Peyer's patch (tissue), 4 donors: ENCODE measurements around the gene MYF5. TPM values are rescaled to one million over a fixed set of nuclear protein-coding genes. Genes with fewer than 3 reads are reported as not detected.
"Not testable (repeated sequence)": the region's sequence is repeated elsewhere in the genome, so short reads cannot be mapped to it uniquely, and the experiment has no call there.

Experiments used
- DNase-seq, 3 donors: peaks; one replicate each; pipeline ENCODE4 v3.0.0-alpha.2; 2017 to 2019
- H3K27ac ChIP-seq, 4 donors: fragments of 200-600 bp; sonication (generic); one replicate each; pipeline ENCODE4 v1.5.1; 2016 to 2019
- H3K27me3 ChIP-seq, 2 donors: fragments of 200-600 bp; sonication (generic); one replicate each; pipeline ENCODE4 v1.5.1; 2019
- H3K36me3 ChIP-seq, 3 donors: fragments of 200-600 bp; sonication (generic); one replicate each; pipeline ENCODE4 v1.5.1; 2016 to 2019
- H3K4me1 ChIP-seq, 4 donors: fragments of 200-600 bp; sonication (generic); one replicate each; pipeline ENCODE4 v1.5.1; 2016 to 2019
- H3K4me3 ChIP-seq, 4 donors: fragments of 200-600 bp; sonication (generic); 1 replicate in 3 of 4; 2 replicates in 1 of 4; pipeline ENCODE4 v1.5.1; 2016 to 2019; ENCODE audit warnings: mild to moderate bottlenecking in 1 of 4
- H3K9me3 ChIP-seq, 4 donors: fragments of 200-600 bp; sonication (generic); one replicate each; pipeline ENCODE4 v1.5.1; 2016 to 2019; ENCODE audit warnings: mild to moderate bottlenecking in 1 of 4
- POLR2A ChIP-seq, 2 donors: fragments of 450-650 bp; IDR thresholded peaks; one replicate each; pipeline ENCODE4 v1.5.1; 2017; ENCODE audit warnings: antibody characterized with exemption in 2 of 2, mild to moderate bottlenecking in 2 of 2, moderate library complexity in 2 of 2
- total RNA-seq, 4 donors: library from RNA; depleted of rRNA; stranded (reverse); fragments of >200 nt; gene quantifications; one replicate each; pipeline ENCODE4 v1.1.0, GENCODE V29; 2016
- TF ChIP-seq, protein P1 (sequence below), 6 experiments: fragments of 450-650 bp in 4 of 6; fragments of 200-600 bp in 2 of 6; sonication (generic) in 1 of 6; IDR thresholded peaks; one replicate each; pipeline ENCODE4 v1.5.1; 2017 to 2019; ENCODE audit warnings: antibody characterized with exemption in 6 of 6, mild to moderate bottlenecking in 3 of 6, moderate library complexity in 1 of 6

MYF5 gene
- not detected for total RNA-seq

DNA sequence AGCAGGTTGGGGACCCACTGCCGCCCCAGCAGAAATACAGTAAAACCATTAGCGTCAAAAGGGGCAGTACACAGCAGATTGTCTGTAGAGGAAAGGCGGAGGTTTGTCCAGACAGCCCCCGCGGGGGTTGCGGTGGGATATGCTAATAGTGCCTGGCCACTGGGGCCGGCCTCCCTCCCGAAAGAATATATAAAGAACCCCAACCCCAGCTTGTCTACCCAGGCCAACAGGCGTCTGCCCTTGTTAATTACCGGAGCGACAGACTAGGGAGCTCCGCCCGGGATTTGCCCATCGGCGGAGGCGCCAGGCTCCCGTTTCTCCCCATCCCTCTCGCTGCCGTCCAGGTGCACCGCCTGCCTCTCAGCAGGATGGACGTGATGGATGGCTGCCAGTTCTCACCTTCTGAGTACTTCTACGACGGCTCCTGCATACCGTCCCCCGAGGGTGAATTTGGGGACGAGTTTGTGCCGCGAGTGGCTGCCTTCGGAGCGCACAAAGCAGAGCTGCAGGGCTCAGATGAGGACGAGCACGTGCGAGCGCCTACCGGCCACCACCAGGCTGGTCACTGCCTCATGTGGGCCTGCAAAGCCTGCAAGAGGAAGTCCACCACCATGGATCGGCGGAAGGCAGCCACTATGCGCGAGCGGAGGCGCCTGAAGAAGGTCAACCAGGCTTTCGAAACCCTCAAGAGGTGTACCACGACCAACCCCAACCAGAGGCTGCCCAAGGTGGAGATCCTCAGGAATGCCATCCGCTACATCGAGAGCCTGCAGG, at the start of gene MYF5:
MYF5 (plus strand) TSS at position 217 of the 774 bp plus-strand sequence; CDS start at position 369, 152 bp downstream.
- H3K4me1 ChIP-seq, result no peaks in the 10 kb centered on the region
- H3K9me3 ChIP-seq, result no peaks in the 10 kb centered on the region
- peaks cover 0 to 4% of the 10 kb centered on the region in 2 donors for H3K27me3 ChIP-seq
- no peak for TF ChIP-seq POLR2A (IDR thresholded peaks at IDR 0.05)
- TF ChIP-seq, protein P1, sequence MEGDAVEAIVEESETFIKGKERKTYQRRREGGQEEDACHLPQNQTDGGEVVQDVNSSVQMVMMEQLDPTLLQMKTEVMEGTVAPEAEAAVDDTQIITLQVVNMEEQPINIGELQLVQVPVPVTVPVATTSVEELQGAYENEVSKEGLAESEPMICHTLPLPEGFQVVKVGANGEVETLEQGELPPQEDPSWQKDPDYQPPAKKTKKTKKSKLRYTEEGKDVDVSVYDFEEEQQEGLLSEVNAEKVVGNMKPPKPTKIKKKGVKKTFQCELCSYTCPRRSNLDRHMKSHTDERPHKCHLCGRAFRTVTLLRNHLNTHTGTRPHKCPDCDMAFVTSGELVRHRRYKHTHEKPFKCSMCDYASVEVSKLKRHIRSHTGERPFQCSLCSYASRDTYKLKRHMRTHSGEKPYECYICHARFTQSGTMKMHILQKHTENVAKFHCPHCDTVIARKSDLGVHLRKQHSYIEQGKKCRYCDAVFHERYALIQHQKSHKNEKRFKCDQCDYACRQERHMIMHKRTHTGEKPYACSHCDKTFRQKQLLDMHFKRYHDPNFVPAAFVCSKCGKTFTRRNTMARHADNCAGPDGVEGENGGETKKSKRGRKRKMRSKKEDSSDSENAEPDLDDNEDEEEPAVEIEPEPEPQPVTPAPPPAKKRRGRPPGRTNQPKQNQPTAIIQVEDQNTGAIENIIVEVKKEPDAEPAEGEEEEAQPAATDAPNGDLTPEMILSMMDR (IDR thresholded peaks at IDR 0.05), result no peak
- H3K27ac ChIP-seq, result no peak within 1 kb of the TSS
- no peak within 1 kb of the TSS for H3K4me3 ChIP-seq
- no peaks in the 10 kb centered on the region for H3K36me3 ChIP-seq
- DNase-seq, result no peak

DNA sequence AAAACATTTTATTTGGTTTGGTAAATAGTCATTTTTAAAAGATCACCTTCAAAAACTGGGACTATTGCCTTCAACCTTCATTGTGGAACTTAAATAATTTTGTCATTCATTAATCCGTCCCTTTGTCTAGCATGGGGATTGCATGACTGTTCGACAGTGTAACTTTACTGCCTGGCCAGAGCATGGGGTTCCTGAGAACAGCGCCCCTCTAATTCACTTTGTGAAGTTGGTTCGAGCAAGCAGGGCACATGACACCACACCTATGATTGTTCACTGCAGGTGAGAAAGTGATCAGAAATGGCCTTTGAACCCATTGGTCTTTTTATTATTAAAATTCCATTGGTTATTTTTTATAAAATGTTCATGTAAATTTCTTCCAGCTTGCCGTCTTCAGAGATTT, 46.5 kb upstream of the MYF5 start:
- Histone ChIP-seq H3K4me3 (no peak overlapping the region), H3K9me3 (no peaks in the 10 kb centered on the region), H3K4me1 (no peaks in the 10 kb centered on the region), H3K27ac (no peak overlapping the region), H3K27me3 (no peaks in the 10 kb centered on the region), H3K36me3 (no peaks in the 10 kb centered on the region)
- DNase-seq, result no peak
- TF ChIP-seq, protein P1 (IDR thresholded peaks at IDR 0.05), result no peak
- no peak for TF ChIP-seq POLR2A (IDR thresholded peaks at IDR 0.05)

DNA sequence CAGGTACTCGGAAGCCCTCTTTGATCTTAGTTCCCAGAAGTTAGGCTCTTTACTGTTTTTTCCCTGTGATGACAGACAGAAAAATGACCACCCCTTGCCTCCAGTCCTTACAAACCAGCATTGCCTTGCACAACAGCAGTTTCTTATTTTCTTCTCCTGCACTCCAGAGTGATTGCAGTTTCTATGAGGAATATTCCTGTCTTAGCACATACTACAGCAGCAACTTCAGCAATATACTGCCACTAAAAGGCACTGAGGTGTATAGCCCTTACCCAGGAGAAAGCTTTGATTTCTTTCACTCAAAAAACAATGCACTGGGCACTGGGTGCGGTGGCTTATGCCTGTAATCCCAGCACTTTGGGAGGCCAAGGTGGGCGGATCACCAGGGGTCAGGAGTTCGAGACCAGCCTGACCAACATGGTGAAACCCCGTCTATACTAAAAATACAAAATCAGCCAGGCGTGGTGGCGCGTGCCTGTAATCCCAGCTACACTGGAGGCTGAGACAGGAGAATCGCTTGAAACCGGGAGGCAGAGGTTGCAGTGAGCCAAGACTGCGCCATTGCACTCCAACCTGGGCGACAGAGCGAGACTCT, 40.6 kb upstream of the MYF5 start:
- not testable (repeated sequence) for DNase-seq, H3K27ac ChIP-seq, H3K4me3 ChIP-seq, H3K4me1 ChIP-seq, H3K36me3 ChIP-seq, H3K9me3 ChIP-seq, H3K27me3 ChIP-seq

DNA sequence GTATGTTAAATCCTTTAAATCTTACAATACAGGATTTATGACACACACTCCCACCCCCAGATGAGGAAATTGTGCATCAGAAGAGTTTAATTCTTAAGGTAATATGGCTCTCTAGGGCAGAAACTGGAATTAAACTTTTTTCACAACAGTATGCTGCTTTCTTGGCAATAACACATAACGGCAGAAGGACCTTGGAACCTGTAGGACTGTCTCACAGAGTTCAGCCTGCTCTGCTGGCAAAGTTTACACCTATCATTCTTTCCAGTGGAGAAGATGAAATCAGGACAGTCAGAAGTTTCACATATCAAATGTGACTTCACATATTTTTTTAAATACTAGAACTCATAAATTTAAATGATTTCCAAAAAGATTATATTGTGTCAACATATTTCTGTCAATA, 39.9 kb upstream of the MYF5 start:
- Histone ChIP-seq H3K4me1 (no peaks in the 10 kb centered on the region), H3K27ac (no peak overlapping the region), H3K27me3 (no peaks in the 10 kb centered on the region), H3K4me3 (no peak overlapping the region), H3K9me3 (no peaks in the 10 kb centered on the region), H3K36me3 (no peaks in the 10 kb centered on the region)
- TF ChIP-seq, protein P1 (IDR thresholded peaks at IDR 0.05), result no peak
- TF ChIP-seq POLR2A (IDR thresholded peaks at IDR 0.05), result no peak
- no peak for DNase-seq

DNA sequence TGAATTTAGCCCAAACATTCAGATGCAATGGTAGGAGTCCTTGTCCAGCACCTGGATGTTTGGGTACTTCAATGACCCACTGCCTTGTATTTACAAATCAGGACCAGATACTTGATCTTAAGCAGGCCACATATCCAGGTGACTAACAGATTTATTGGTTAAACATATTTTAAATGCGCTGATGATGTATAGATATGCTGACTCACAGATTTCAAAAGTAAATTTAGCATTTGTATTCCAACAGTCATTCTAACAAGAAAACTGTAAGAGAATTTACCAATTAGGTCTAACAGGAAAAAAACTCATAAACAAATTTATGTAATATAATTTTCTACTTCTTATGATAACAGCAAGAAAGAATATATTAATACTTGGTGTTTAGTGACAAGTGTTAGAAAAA, 38.7 kb upstream of the MYF5 start:
- Histone ChIP-seq H3K9me3 (no peaks in the 10 kb centered on the region), H3K27ac (no peak overlapping the region), H3K27me3 (no peaks in the 10 kb centered on the region), H3K36me3 (no peaks in the 10 kb centered on the region), H3K4me3 (no peak overlapping the region), H3K4me1 (no peaks in the 10 kb centered on the region)
- DNase-seq, result no peak
- TF ChIP-seq, protein P1 (IDR thresholded peaks at IDR 0.05), result no peak
- no peak for TF ChIP-seq POLR2A (IDR thresholded peaks at IDR 0.05)

DNA sequence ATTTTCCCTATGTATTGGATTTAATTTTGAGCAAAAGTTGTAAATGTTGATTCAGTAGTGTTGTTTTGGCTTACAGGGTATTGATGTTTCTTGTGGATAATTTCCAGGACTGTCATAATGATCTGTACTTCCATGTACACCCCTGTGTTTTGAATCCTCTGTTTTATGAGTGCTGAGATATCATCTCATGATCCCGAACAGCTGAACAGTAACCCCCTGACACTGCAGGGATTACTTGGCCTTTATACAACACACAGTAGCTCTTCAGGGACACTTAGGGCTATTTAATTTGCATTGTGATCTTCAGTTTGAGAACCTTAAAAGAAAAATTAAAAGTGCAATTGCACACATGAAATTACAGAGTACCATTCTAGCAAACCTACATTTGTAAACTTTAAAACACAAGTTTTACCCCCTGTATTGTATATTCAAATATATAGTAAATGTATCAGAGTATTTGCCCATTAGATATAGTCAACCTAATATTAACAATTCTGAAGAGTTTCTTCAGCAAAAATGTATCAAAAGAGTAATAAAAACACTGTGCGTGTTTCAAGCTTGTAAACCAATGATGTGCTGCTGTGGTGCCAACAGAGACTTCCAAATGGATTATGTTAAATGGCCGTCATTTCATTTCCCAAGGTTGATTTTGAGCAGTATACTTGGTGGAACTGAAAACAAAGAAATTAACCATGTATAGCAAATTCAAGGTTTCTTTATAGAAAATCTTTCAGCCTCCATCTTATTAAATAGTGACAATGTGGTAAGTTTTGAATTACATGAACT, 37.2 kb upstream of the MYF5 start:
- Histone ChIP-seq H3K27me3 (no peaks in the 10 kb centered on the region), H3K36me3 (no peaks in the 10 kb centered on the region), H3K27ac (no peak overlapping the region), H3K4me1 (no peaks in the 10 kb centered on the region), H3K9me3 (no peaks in the 10 kb centered on the region), H3K4me3 (no peak overlapping the region)
- TF ChIP-seq, protein P1 (IDR thresholded peaks at IDR 0.05), result no peak
- no peak for TF ChIP-seq POLR2A (IDR thresholded peaks at IDR 0.05)
- no peak for DNase-seq
